DMS53 treated with DMSO at 0.1 percent for 48 hours (cell line): ENCODE measurements around the gene RIN3.

Experiments used
- DNase-seq: peaks from one replicate; lab custom pipeline; 2025; ENCODE audit not compliant: unreplicated experiment; lab: John Stamatoyannopoulos, UW

RIN3 gene

GRCh38 chr14:92555465-92556111 is 42.0 kb downstream of the RIN3 start:
- no peak for DNase-seq

DNA sequence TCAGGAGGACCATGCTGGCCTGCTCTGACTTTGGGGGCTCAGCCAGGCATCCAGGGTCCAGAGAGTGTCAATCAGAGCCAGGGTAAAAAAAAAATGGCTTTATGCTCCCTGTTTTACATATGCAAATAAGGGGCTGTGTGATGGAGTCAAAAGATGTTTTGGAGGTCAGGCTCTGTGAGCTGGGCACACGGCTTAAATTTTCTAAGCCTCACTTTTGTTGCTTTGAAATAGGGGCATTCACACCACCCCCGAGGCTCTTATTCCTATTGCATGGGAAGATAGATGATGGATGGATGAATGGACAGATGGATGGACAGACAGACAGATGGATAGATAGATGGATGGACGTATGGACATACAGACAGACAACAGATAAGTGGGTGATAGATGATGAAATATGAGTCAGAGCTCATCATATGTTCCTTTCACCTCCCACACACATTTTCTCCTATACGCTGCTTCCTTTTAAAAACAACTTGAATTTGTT is 42.7 kb downstream of the RIN3 start:
- no peak for DNase-seq

GRCh38 chr14:92556863-92557543 is 43.4 kb downstream of the RIN3 start:
- no peak for DNase-seq

- no peak for DNase-seq
Observed at GRCh38 chr14:92557544-92557912, 43.9 kb downstream of the RIN3 start.

- no peak for DNase-seq
Observed at GRCh38 chr14:92558319-92558718, 44.7 kb downstream of the RIN3 start.

- no peak for DNase-seq
Observed at GRCh38 chr14:92559486-92559885, 45.9 kb downstream of the RIN3 start.

GRCh38 chr14:92560106-92560865 is 46.7 kb downstream of the RIN3 start:
- DNase-seq = no peak

DNA sequence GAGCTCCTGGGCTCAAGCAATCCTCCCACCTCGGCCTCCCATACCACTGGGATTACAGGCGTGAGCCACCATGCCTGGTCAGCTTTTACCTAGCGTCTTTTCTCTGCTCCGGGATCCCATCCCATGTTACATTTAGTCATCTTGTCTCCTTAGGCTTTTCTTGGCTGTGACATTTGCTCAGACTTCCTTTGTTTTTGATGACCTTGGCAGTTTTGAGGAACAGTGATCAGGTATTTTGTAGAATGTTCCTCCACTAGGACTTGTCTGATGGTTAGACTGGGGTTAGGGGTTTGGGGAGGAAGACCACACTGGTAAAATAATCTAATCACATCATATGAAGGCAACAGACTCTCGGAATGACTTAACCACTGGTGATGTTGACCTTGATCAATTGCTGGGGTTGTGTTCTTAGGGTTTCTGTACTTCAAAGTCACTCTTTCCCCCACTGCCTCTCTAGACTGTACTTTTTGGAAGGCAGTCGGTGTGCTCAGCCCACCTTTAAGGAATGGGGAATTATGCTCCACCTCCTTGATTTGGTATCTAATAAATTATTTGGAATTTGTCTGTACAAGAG is 48.4 kb downstream of the RIN3 start:
- DNase-seq = no peak

- DNase-seq = no peak
Observed at GRCh38 chr14:92563359-92563758, 49.8 kb downstream of the RIN3 start.

GRCh38 chr14:92563765-92564285 is 50.2 kb downstream of the RIN3 start:
- no peak for DNase-seq

GRCh38 chr14:92564344-92565039 is 50.9 kb downstream of the RIN3 start:
- DNase-seq = no peak

DNA sequence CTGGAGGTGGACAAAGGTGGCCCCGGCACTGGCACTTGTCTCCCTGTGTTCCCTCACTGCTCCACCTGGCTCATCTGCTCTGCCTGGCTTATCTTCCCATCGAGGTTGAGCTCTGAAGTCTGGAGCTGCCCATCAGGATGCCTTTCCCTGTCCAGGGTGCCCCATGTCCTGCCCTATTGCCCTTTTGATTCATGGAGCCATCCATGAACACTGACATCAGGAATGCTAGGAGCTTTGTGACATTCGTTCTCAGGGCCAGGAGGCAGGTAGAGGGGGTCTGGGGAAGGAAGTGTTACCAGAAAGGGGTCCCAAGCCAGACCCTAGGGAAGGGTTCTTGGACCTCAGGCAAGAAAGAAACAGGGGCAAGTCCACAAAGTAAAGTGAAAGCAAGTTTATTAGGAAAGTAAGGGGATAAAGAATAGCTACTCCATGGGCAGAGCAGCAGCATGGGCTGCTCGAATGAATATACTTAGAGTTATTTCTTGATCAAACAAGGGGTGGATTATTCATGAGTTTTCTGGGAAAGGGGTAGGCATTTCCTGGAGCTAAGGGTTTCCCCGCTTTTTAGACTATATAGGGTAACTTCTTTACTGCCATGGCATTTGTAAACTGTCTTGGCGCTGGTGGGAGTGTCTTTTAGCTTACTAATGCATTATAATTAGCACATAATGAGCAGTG is 51.6 kb downstream of the RIN3 start:
- no peak for DNase-seq

GRCh38 chr14:92565718-92566115 is 52.1 kb downstream of the RIN3 start:
- no peak for DNase-seq

DNA sequence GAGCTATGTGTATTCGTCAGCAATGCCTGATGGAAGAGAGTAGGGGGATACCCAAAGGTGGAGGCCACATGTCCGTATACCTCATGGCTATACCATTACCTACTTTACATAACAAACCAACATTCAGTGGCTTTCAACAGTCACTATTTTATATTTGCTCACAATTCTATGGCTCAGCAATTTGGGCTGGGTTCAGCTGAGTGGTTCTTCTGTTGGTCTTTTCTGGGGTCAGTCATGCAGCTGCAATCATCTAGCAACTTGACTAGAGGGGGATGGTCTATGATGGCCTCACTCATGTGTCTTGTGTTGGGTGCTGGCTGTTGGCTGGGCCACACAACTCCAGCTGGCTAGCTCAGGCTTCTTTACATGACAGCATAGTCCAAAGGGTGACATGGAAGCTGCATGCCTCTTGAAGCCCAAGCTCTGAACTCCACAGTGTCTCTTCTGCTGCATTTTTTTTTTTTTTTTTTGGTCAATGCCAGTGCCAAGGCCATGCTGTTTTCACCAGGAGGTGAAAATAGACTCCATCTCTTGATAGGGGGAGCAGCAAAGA is 53.7 kb downstream of the RIN3 start:
- no peak for DNase-seq

DNA sequence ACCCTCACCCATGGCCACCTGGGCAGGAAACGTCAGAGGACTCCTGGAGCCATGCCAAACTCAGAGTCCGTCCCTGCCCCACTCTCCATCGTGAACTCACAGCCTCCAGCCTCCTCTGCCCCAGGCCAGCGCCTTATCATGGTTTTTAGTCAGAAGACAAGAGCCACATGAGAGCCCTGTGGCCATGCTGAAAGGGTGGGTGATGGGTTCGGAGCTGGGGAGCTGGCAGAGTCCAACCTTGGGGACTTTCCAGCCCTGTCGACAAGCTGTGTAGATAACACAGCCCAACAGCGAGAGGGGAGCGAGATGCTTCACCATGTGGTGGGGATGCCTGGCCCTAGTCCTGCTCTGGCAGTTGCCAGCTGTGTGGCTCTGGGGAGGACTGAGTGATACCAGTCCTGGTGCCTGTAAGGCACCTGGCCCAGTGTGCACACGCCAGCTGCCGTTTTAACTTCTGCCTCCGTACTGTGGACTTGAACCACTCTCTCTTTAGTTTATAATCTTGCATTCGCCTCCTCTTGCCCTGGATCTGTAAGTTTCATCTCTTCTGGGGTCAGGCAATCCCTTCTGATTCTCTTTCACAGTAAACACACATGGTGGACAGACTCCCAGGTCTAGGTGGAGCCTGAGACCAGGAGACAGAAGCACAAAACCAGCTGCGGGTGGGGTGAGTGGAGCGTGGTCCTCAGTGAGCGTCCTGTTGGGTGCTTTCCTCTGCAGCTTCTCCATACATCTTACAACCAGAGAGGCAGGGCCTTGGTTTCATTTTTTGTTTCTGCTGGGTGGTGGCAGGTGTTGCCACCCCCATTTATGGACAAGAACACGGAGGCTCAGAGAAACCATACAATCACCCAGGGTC is 55.3 kb downstream of the RIN3 start:
- no peak for DNase-seq

- DNase-seq = no peak
Observed at GRCh38 chr14:92570674-92571262, 57.2 kb downstream of the RIN3 start.

GRCh38 chr14:92572050-92572449 is 58.5 kb downstream of the RIN3 start:
- no peak for DNase-seq

DNA sequence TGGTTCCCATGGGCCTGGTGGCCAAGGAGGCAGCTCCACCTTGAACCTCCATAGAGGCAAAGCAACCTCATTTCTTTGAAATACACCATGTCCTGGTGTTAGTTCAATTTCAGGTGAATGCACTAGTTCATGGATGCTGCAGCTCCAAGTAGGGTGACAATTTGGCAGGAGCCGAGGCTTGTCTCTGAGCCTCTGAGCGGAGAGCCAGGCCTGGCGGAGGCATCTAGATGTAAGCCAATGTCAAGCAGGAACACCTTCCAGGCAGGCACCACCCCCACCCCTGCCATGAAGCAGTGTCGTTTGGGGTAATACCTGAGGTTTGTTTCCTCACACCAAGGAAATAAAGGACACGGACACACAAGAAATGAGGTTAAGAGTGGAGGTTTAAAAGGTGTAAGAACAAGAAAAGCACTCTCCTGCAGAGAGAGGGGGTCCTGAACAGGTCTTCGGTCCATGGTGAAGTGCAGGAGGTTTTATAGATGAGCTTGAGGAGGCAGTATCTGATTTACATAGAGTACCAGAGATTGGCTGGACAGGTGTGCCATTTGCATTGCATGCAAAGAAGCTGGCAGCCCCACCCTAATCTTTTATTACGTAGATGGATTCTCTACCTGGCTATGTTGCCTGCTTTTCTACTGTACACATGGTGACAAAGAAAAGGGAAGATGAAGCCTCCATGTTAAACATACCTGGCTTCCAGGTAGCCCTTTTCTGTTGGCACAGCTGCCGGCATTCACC is 60.3 kb downstream of the RIN3 start:
- no peak for DNase-seq
